Mucosa of stomach (tissue), 1 donor: ENCODE data around the gene RPRD1A.
A peak's percentile ranks its signal among the peaks of the same experiment; 100 is the strongest.

Source experiments
- H3K27me3 ChIP-seq: one replicate; pipeline ENCODE4 v1.7.0; 2013; ENCODE audit warnings: mild to moderate bottlenecking, low read length; ENCODE audit not compliant: control insufficient read depth, insufficient read depth
- H3K36me3 ChIP-seq: one replicate; pipeline ENCODE4 v1.7.0; 2013; ENCODE audit warnings: low read length; ENCODE audit not compliant: control insufficient read depth, insufficient read depth
- H3K4me1 ChIP-seq: one replicate; pipeline ENCODE4 v1.7.0; 2013; ENCODE audit warnings: mild to moderate bottlenecking, low read length; ENCODE audit not compliant: control insufficient read depth, insufficient read depth
- H3K4me3 ChIP-seq: one replicate; pipeline ENCODE4 v1.7.0; 2013; ENCODE audit warnings: low read length
- H3K9ac ChIP-seq: one replicate; pipeline ENCODE4 v1.7.0; 2013; ENCODE audit warnings: mild to moderate bottlenecking, low read length, moderate library complexity
- H3K9me3 ChIP-seq: one replicate; pipeline ENCODE4 v1.7.0; 2013; ENCODE audit warnings: mild to moderate bottlenecking, low read length, moderate library complexity; ENCODE audit not compliant: control insufficient read depth
- donor health status: Pancreatic carcinoma.

The RPRD1A gene

GRCh38 chr18:35953688-35954087 lies 113.7 kb downstream of the RPRD1A start:
- Histone ChIP-seq H3K4me1 (peaks cover 5% of the 10 kb centered on the region), H3K36me3 (no peaks in the 10 kb centered on the region), H3K9me3 (no peaks in the 10 kb centered on the region), H3K9ac (no peak overlapping the region), H3K4me3 (no peak overlapping the region), H3K27me3 (no peaks in the 10 kb centered on the region)

- Histone ChIP-seq H3K9me3 (no peaks in the 10 kb centered on the region), H3K4me1 (peaks cover 5% of the 10 kb centered on the region), H3K4me3 (no peak overlapping the region), H3K9ac (no peak overlapping the region), H3K27me3 (no peaks in the 10 kb centered on the region), H3K36me3 (no peaks in the 10 kb centered on the region)
Observed at GRCh38 chr18:35950628-35950982, 116.8 kb downstream of the RPRD1A start.

GRCh38 chr18:35949903-35950627 lies 117.3 kb downstream of the RPRD1A start:
- Histone ChIP-seq H3K4me1 (peaks cover 5% of the 10 kb centered on the region), H3K36me3 (no peaks in the 10 kb centered on the region), H3K27me3 (no peaks in the 10 kb centered on the region), H3K9ac (peak overlapping the region; percentile 56), H3K9me3 (no peaks in the 10 kb centered on the region), H3K4me3 (no peak overlapping the region)

- Histone ChIP-seq H3K4me1 (peaks cover 5% of the 10 kb centered on the region), H3K4me3 (no peak overlapping the region), H3K27me3 (no peaks in the 10 kb centered on the region), H3K9me3 (no peaks in the 10 kb centered on the region), H3K9ac (no peak overlapping the region), H3K36me3 (no peaks in the 10 kb centered on the region)
Observed at GRCh38 chr18:35949090-35949489, 118.3 kb downstream of the RPRD1A start.

GRCh38 chr18:35948080-35948479 lies 119.3 kb downstream of the RPRD1A start:
- no peaks in the 10 kb centered on the region for H3K36me3 ChIP-seq
- peaks cover 5% of the 10 kb centered on the region for H3K4me1 ChIP-seq
- H3K27me3 ChIP-seq = no peaks in the 10 kb centered on the region
- H3K9me3 ChIP-seq = no peaks in the 10 kb centered on the region
- H3K9ac ChIP-seq = no peak overlapping the region
- no peak overlapping the region for H3K4me3 ChIP-seq

GRCh38 chr18:35942661-35943060 lies 124.7 kb downstream of the RPRD1A start:
- Histone ChIP-seq H3K9me3 (no peaks in the 10 kb centered on the region), H3K36me3 (no peaks in the 10 kb centered on the region), H3K27me3 (no peaks in the 10 kb centered on the region), H3K4me1 (peaks cover 15% of the 10 kb centered on the region), H3K4me3 (no peak overlapping the region), H3K9ac (no peak overlapping the region)

- Histone ChIP-seq H3K4me1 (peaks cover 21% of the 10 kb centered on the region), H3K9ac (no peak overlapping the region)
Observed at GRCh38 chr18:35942133-35942532, 125.2 kb downstream of the RPRD1A start.

GRCh38 chr18:35941299-35941698 lies 126.1 kb downstream of the RPRD1A start:
- H3K27me3 ChIP-seq = no peaks in the 10 kb centered on the region
- no peak overlapping the region for H3K4me3 ChIP-seq
- no peaks in the 10 kb centered on the region for H3K36me3 ChIP-seq
- peaks cover 22% of the 10 kb centered on the region for H3K4me1 ChIP-seq
- H3K9ac ChIP-seq = no peak overlapping the region
- H3K9me3 ChIP-seq = no peaks in the 10 kb centered on the region

More at GRCh38 chr18:35942133-35942532, 125.2 kb downstream of the RPRD1A start:
- no peak overlapping the region for H3K4me3 ChIP-seq
- no peaks in the 10 kb centered on the region for H3K27me3 ChIP-seq
- no peaks in the 10 kb centered on the region for H3K9me3 ChIP-seq
- no peaks in the 10 kb centered on the region for H3K36me3 ChIP-seq
